H9 (cell line): ENCODE results near the gene RMRP. TPM values are rescaled to one million over a fixed set of nuclear protein-coding genes. Genes with fewer than 3 reads are reported as not detected.
"Not testable (repeated sequence)": the region's sequence is repeated elsewhere in the genome, so short reads cannot be mapped to it uniquely, and the experiment has no call there.

Source experiments
- DNase-seq: peaks from one replicate; pipeline ENCODE4 v3.0.0-alpha.2; 2017
- H2AFZ ChIP-seq: one replicate; pipeline ENCODE4 v1.6.1; 2013; ENCODE audit warnings: mild to moderate bottlenecking, low read length, control low read depth, moderate library complexity
- H2AK5ac ChIP-seq: 2 replicates; pipeline ENCODE4 v1.6.1; 2013; ENCODE audit warnings: low read length, control low read depth, mixed read lengths; ENCODE audit not compliant: insufficient read length
- H2BK120ac ChIP-seq: one replicate; pipeline ENCODE4 v1.6.1; 2013; ENCODE audit warnings: low read depth, mild to moderate bottlenecking, low read length, control low read depth, inconsistent platforms; ENCODE audit not compliant: poor library complexity, severe bottlenecking
- H2BK12ac ChIP-seq: 2 replicates; pipeline ENCODE4 v1.6.1; 2013; ENCODE audit warnings: low read length, control low read depth, mixed read lengths, low read depth; ENCODE audit not compliant: insufficient read length
- H2BK15ac ChIP-seq: 2 replicates; pipeline ENCODE4 v1.6.1; 2013; ENCODE audit warnings: low read depth, low read length, control low read depth
- H2BK20ac ChIP-seq: one replicate; pipeline ENCODE4 v1.6.1; 2013; ENCODE audit warnings: low read depth, mild to moderate bottlenecking, low read length, control low read depth, inconsistent platforms; ENCODE audit not compliant: poor library complexity, severe bottlenecking
- H2BK5ac ChIP-seq: 2 replicates; pipeline ENCODE4 v1.6.1; 2013; ENCODE audit warnings: low read length, control low read depth, mixed read lengths; ENCODE audit not compliant: insufficient read length
- H3K14ac ChIP-seq: 2 replicates; pipeline ENCODE4 v1.6.1; 2013; ENCODE audit warnings: low read length, control low read depth; ENCODE audit not compliant: insufficient read depth
- H3K18ac ChIP-seq: 2 replicates; pipeline ENCODE4 v1.6.1; 2013; ENCODE audit warnings: low read depth, mild to moderate bottlenecking, mixed read lengths, low read length, control low read depth; ENCODE audit not compliant: insufficient read length
- H3K23ac ChIP-seq: 2 replicates; pipeline ENCODE4 v1.6.1; 2013; ENCODE audit warnings: low read length, control low read depth, mixed read lengths, low read depth; ENCODE audit not compliant: insufficient read length
- H3K23me2 ChIP-seq: 2 replicates; pipeline ENCODE4 v1.6.1; 2013; ENCODE audit warnings: low read depth, mild to moderate bottlenecking, mixed read lengths, low read length, control low read depth; ENCODE audit not compliant: insufficient read length, poor library complexity, severe bottlenecking
- H3K27ac ChIP-seq: 2 replicates; pipeline ENCODE4 v1.5.1; 2013; ENCODE audit warnings: low read length, control low read depth, mixed read lengths, low read depth; ENCODE audit not compliant: insufficient read length
- H3K27me3 ChIP-seq: 2 replicates; pipeline ENCODE4 v1.6.1; 2013; ENCODE audit warnings: low read length, control low read depth, inconsistent platforms; ENCODE audit not compliant: insufficient read depth
- H3K4ac ChIP-seq: 2 replicates; pipeline ENCODE4 v1.6.1; 2013; ENCODE audit warnings: low read depth, mild to moderate bottlenecking, control low read depth, inconsistent platforms, low read length, moderate library complexity
- H3K4me1 ChIP-seq: 2 replicates; pipeline ENCODE4 v1.6.1; 2013; ENCODE audit warnings: low read length, control low read depth, inconsistent platforms; ENCODE audit not compliant: insufficient read depth
- H3K4me2 ChIP-seq: 2 replicates; pipeline ENCODE4 v1.6.1; 2013; ENCODE audit warnings: low read length, control low read depth, mixed read lengths; ENCODE audit not compliant: insufficient read length, insufficient read depth
- H3K56ac ChIP-seq: 2 replicates; pipeline ENCODE4 v1.6.1; 2013; ENCODE audit warnings: low read depth, mild to moderate bottlenecking, mixed read lengths, low read length, control low read depth; ENCODE audit not compliant: insufficient read length
- H3K79me1 ChIP-seq: 2 replicates; pipeline ENCODE4 v1.6.1; 2013; ENCODE audit warnings: low read depth, mild to moderate bottlenecking, moderate library complexity, low read length, control low read depth, inconsistent platforms; ENCODE audit not compliant: insufficient read depth, poor library complexity, severe bottlenecking
- H3K79me2 ChIP-seq: 2 replicates; pipeline ENCODE4 v1.6.1; 2013; ENCODE audit warnings: low read length, control low read depth, inconsistent platforms; ENCODE audit not compliant: insufficient read depth
- H3K9ac ChIP-seq: 2 replicates; pipeline ENCODE4 v1.6.1; 2013; ENCODE audit warnings: low read length, control low read depth, mixed read lengths; ENCODE audit not compliant: insufficient read length; ENCODE audit errors: extremely low read depth
- H3K9me3 ChIP-seq: one replicate; pipeline ENCODE4 v1.6.1; 2013; ENCODE audit warnings: low read depth, low read length, inconsistent platforms; ENCODE audit not compliant: control insufficient read depth
- H3T11ph ChIP-seq: one replicate; pipeline ENCODE4 v1.6.1; 2013; ENCODE audit warnings: mild to moderate bottlenecking, low read length, control low read depth, inconsistent platforms
- H4K20me1 ChIP-seq: one replicate; pipeline ENCODE4 v1.6.1; 2013; ENCODE audit not compliant: control insufficient read depth, insufficient read length, insufficient read depth
- H4K5ac ChIP-seq: 2 replicates; pipeline ENCODE4 v1.6.1; 2013; ENCODE audit warnings: low read depth, mild to moderate bottlenecking, mixed read lengths, low read length, control low read depth; ENCODE audit not compliant: insufficient read length
- H4K8ac ChIP-seq: replicated peaks from 2 replicates; pipeline ENCODE4 v1.6.1; 2013; ENCODE audit warnings: low read length, control low read depth, mixed read lengths, low read depth; ENCODE audit not compliant: insufficient read length
- H4K91ac ChIP-seq: 2 replicates; pipeline ENCODE4 v1.6.1; 2013; ENCODE audit warnings: low read depth, mild to moderate bottlenecking, moderate library complexity, mixed read lengths, low read length, control low read depth; ENCODE audit not compliant: insufficient read length
- H3K27ac Mint-ChIP-seq, 3 experiments: 2 replicates in 2 of 3; 3 replicates in 1 of 3; pipeline ENCODE4 v1.8.0; 2020 to 2021; ENCODE audit warnings: mixed read lengths in 3 of 3, mild to moderate bottlenecking in 1 of 3, moderate library complexity in 1 of 3
- H3K27me3 Mint-ChIP-seq: 2 replicates; pipeline ENCODE4 v1.8.0; 2021; ENCODE audit warnings: low read depth, mild to moderate bottlenecking, moderate library complexity, mixed read lengths
- H3K36me3 Mint-ChIP-seq, 3 experiments: 2 replicates in 2 of 3; 3 replicates in 1 of 3; pipeline ENCODE4 v1.8.0; 2020 to 2021; ENCODE audit warnings: low read depth in 3 of 3, mixed read lengths in 3 of 3; ENCODE audit not compliant: insufficient read depth in 1 of 3
- H3K4me1 Mint-ChIP-seq, 2 experiments: 2 replicates each; pipeline ENCODE4 v1.8.0; 2020; ENCODE audit warnings: mixed read lengths in 2 of 2
- H3K4me3 Mint-ChIP-seq, 2 experiments: 2 replicates in 1 of 2; 3 replicates in 1 of 2; pipeline ENCODE4 v1.8.0; 2020 to 2021; ENCODE audit warnings: mild to moderate bottlenecking in 2 of 2, mixed read lengths in 2 of 2, moderate library complexity in 1 of 2
- H3K9me3 Mint-ChIP-seq, 2 experiments: 2 replicates in 1 of 2; 3 replicates in 1 of 2; pipeline ENCODE4 v1.8.0; 2020; ENCODE audit warnings: mild to moderate bottlenecking in 2 of 2, mixed read lengths in 2 of 2, moderate library complexity in 1 of 2
- CTCF ChIP-seq: fragments of 200-600 bp; sonication (generic); conservative IDR thresholded peaks from 3 replicates; pipeline ENCODE4 v1.8.0; 2021; ENCODE audit warnings: antibody characterized with exemption, mild to moderate bottlenecking
- WGBS: extraction: QIAGEN DNeasy Blood & Tissue Kit; methylation state at CpG from one replicate; pipeline ENCODE4 v1.1.7; 2013; ENCODE audit warnings: missing lambda C conversion rate, low lambda C conversion rate, mixed read lengths; ENCODE audit not compliant: insufficient read length; ENCODE audit errors: extremely low coverage; 5-methylcytosine and 5-hydroxymethylcytosine counted together
- total RNA-seq: library from RNA; stranded (reverse); gene quantifications from 2 replicates; pipeline ENCODE4 v1.2.1, GENCODE V29; 2021

RMRP gene
- total RNA-seq, 1 experiment from 2014 or later: 18,417 TPM

- peaks cover under 1 to 6% (median 5%) of the 10 kb centered on the region in 3 experiments; a peak in 3 of 7 replicates for H3K36me3 Mint-ChIP-seq
- peak overlapping the region; percentile 92 to 95 (median 94); a peak in 6 of 7 replicates for H3K27ac Mint-ChIP-seq
- Histone ChIP-seq H2AK5ac (no peak overlapping the region), H3K23ac (no peak overlapping the region), H3K79me1 (no peaks in the 10 kb centered on the region), H3K14ac (no peak overlapping the region), H4K8ac (no peak overlapping the region), H3K18ac (peak overlapping the region; percentile 21), H2BK120ac (peak overlapping the region; percentile 56), H2AFZ (peak overlapping the region; percentile 14), H3K56ac (no peak overlapping the region), H2BK12ac (no peak overlapping the region), H3K9ac (no peak overlapping the region), H2BK20ac (no peak overlapping the region), H2BK5ac (no peak overlapping the region), H4K5ac (no peak overlapping the region), H3K79me2 (no peaks in the 10 kb centered on the region), H2BK15ac (no peak overlapping the region), H3T11ph (no peak overlapping the region), H3K9me3 (no peaks in the 10 kb centered on the region), H4K20me1 (no peaks in the 10 kb centered on the region), H3K4me1 (peaks cover under 1% of the 10 kb centered on the region; the same call in 1 of the 2 replicates), H4K91ac (no peak overlapping the region), H3K4ac (no peak overlapping the region), H3K27ac (no peak overlapping the region), H3K4me2 (peak overlapping the region; percentile 86), H3K23me2 (no peaks in the 10 kb centered on the region), H3K27me3 (0 out of 2 replicates have a peak, but pooled peaks cover 2% of the 10 kb centered on the region)
- peaks cover 0 to 5% of the 10 kb centered on the region in 2 experiments; a peak in 3 of 5 replicates for H3K9me3 Mint-ChIP-seq
- peak; percentile 82 for DNase-seq
- H3K27me3 Mint-ChIP-seq: peaks cover 5% of the 10 kb centered on the region
- TF ChIP-seq CTCF: peak; percentile 14; the same call in 2 of the 3 replicates
- no CpG with 5 or more reads among the region's 11 CpGs for WGBS
- H3K4me3 Mint-ChIP-seq: peak overlapping the region; percentile 85 to 96
- H3K4me1 Mint-ChIP-seq: peaks cover 26 to 29% of the 10 kb centered on the region in 2 experiments
These were observed 11.7 kb downstream of the RMRP start for GRCh38 chr9:35646153-35646532.

DNA sequence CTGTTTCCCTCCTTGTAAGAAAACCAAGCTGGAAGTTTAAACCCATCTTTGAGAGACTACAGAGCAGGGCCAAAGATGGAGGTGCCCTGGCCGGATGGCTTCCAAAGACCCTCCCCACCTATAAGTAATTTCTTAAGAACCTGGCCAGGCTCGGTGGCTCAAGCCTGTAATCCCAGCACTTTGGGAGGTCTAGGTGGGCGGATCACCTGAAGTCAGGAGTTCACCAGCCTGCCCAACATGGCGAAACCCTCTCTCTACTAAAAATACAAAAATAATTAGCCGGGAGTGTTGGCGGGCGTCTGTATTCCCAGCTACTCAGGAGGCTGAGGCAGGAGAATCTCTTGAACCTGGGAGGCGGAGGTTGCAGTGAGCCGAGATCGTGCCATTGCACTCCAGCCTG is 12.1 kb downstream of the RMRP start:
- not testable (repeated sequence) for H4K20me1 ChIP-seq, H3K9ac ChIP-seq, H3K4me1 ChIP-seq, H3K36me3 Mint-ChIP-seq, H3K79me2 ChIP-seq, H3K56ac ChIP-seq, H3K14ac ChIP-seq, H3K79me1 ChIP-seq, H3K27me3 ChIP-seq, H2AK5ac ChIP-seq, H2BK12ac ChIP-seq, H4K5ac ChIP-seq, H3K27me3 Mint-ChIP-seq, H3K27ac ChIP-seq, H2BK15ac ChIP-seq, H3K4ac ChIP-seq, DNase-seq, H4K91ac ChIP-seq, H3T11ph ChIP-seq, H3K18ac ChIP-seq, H3K9me3 ChIP-seq, H3K23ac ChIP-seq, H4K8ac ChIP-seq, H3K23me2 ChIP-seq, H2BK20ac ChIP-seq, H3K9me3 Mint-ChIP-seq, H2BK5ac ChIP-seq
- Mint-ChIP-seq H3K27ac (peak overlapping the region in 1 of 3 experiments; percentile 95; a peak in 3 of 7 replicates), H3K4me1 (peaks cover 22 to 25% of the 10 kb centered on the region in 2 experiments), H3K4me3 (peak overlapping the region; percentile 85 to 96)
- peak overlapping the region; percentile 41 for H2AFZ ChIP-seq
- H3K4me2 ChIP-seq: peak overlapping the region; percentile 86
- no CpG with 5 or more reads among the region's 10 CpGs for WGBS
- peak overlapping the region; percentile 56 for H2BK120ac ChIP-seq
